SJCRH30 (cell line): ENCODE data around the gene ADAMTS8. TPM values are rescaled to one million over a fixed set of nuclear protein-coding genes. Genes with fewer than 3 reads are reported as not detected.

Experiments used
- DNase-seq, 2 experiments: peaks; one replicate each; pipeline ENCODE4 v3.0.0-alpha.2; 2015 to 2020
- H3K27ac ChIP-seq: fragments of 250-450 bp; sonication (Bioruptor Pico); 2 replicates; pipeline ENCODE4 v1.5.1; 2020; ENCODE audit warnings: mild to moderate bottlenecking, moderate library complexity
- H3K27me3 ChIP-seq: fragments of 250-450 bp; sonication (Bioruptor Pico); 2 replicates; pipeline ENCODE4 v1.5.1; 2020; ENCODE audit warnings: mild to moderate bottlenecking, moderate library complexity
- H3K36me3 ChIP-seq: fragments of 250-450 bp; sonication (Bioruptor Pico); 2 replicates; pipeline ENCODE4 v1.5.1; 2020; ENCODE audit warnings: mild to moderate bottlenecking, moderate library complexity
- H3K4me1 ChIP-seq: fragments of 250-450 bp; sonication (Bioruptor Pico); 2 replicates; pipeline ENCODE4 v1.5.1; 2020; ENCODE audit warnings: mild to moderate bottlenecking, moderate library complexity
- H3K4me3 ChIP-seq: fragments of 250-450 bp; sonication (Bioruptor Pico); 2 replicates; pipeline ENCODE4 v1.5.1; 2020; ENCODE audit warnings: mild to moderate bottlenecking, moderate library complexity
- H3K9me3 ChIP-seq: fragments of 250-450 bp; sonication (Bioruptor Pico); replicated peaks from 2 replicates; pipeline ENCODE4 v1.5.1; 2020; ENCODE audit warnings: mild to moderate bottlenecking, moderate library complexity
- total RNA-seq: library from RNA; depleted of rRNA; stranded (reverse); fragments of >200 nt; shearing (Covaris generic); gene quantifications from 2 replicates; pipeline ENCODE4 v1.2.3, GENCODE V29; 2014

The ADAMTS8 gene
- total RNA-seq, 1 experiment from 2014 or later, result not detected

DNA sequence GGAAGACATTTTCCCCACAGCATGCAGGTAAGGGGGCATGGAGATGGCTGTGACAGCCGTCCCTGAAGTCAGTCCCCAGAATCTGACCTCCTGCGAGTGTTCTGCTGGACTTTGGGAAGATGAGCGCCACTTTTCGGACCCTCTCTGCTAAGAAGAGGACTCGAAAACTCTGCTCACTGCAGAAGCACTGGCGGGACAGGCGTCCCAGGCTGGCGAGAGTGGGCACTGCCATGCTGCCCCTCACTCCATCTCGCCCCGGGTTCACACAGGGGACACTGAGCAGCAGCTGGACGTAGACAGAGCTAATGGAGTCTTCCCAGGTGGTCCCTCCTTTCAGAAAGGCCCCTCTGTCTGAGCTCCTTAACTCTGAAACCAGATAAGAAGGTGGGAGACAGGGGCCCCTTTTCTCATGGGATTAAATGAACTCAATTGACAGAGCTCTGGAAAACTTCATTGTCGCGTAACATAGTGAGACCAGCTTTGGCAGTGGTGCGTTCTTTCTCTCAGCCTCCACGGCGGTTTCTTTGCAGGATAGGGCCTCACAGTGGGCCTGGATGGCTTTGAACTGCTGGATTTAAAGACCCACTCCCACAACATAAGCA is 4.8 kb downstream of the ADAMTS8 start:
- no peak for DNase-seq
- Histone ChIP-seq H3K9me3 (no peaks in the 10 kb centered on the region), H3K4me3 (no peak overlapping the region), H3K27me3 (peaks cover 10% of the 10 kb centered on the region; the same call in 1 of the 2 replicates), H3K36me3 (no peaks in the 10 kb centered on the region), H3K4me1 (no peaks in the 10 kb centered on the region), H3K27ac (no peak overlapping the region)

DNA sequence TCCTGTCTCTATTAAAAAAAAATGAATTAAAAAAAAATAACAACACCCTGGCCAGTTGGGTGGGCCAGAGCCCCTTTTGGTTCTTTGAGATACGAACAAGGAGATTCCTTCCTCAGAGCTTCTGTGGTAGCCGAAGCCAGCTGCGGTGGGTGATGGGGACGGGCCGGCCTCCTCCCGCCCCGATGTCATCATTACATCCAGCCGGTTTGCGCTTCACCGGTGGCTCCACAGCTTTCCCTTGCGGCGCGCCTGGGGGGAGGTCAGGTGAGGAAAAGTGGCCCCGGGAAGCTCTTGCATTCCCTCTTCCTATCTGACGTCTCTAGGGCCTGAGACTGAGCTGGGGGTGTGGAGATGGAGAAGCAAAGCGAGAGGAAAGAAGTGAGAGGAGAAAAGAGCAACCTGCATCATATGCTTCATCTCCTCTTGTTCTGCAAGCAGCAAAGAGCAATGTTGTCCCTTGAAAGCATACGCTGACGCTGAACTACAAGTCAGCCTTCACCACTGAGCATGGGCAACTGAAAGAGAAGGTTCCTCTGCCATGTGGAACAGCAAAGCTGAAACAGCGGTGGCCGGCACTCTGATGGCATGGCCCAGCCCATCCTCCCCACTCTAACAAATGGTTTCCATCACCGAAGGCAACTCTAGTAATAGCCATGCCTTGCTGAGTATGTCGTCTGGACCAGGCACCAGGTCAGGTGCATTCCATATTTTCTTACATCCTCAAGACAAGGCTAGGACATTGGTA is 6.0 kb downstream of the ADAMTS8 start:
- H3K36me3 ChIP-seq, result no peaks in the 10 kb centered on the region
- no peak for DNase-seq
- peaks cover 8% of the 10 kb centered on the region; the same call in 1 of the 2 replicates for H3K27me3 ChIP-seq
- no peaks in the 10 kb centered on the region for H3K4me1 ChIP-seq
- H3K4me3 ChIP-seq, result no peak overlapping the region
- no peak overlapping the region for H3K27ac ChIP-seq
- no peaks in the 10 kb centered on the region for H3K9me3 ChIP-seq

DNA sequence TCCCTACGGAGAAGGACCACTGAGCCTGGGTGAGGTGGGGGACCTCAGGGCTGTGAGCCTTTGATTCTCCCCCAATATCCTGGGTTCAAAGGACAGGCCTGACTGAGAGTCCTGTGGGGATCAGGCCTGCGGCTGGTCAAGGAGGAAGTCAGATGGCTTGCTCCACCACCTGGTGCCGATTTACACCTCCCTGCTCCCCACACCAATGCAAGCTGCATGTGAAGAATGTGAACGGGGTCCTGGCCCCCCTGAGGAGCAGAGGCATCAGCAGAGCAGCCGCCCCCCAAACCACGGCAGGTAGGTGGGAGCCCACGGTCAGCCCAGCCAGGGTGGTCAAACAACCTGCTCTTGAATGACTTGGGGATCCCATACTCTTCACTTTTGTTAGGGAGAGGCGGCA is 6.7 kb downstream of the ADAMTS8 start:
- Histone ChIP-seq H3K4me3 (no peak overlapping the region), H3K27me3 (peaks cover 4% of the 10 kb centered on the region; the same call in 1 of the 2 replicates), H3K27ac (no peak overlapping the region), H3K36me3 (no peaks in the 10 kb centered on the region), H3K9me3 (no peaks in the 10 kb centered on the region), H3K4me1 (no peaks in the 10 kb centered on the region)
- DNase-seq, result no peak

DNA sequence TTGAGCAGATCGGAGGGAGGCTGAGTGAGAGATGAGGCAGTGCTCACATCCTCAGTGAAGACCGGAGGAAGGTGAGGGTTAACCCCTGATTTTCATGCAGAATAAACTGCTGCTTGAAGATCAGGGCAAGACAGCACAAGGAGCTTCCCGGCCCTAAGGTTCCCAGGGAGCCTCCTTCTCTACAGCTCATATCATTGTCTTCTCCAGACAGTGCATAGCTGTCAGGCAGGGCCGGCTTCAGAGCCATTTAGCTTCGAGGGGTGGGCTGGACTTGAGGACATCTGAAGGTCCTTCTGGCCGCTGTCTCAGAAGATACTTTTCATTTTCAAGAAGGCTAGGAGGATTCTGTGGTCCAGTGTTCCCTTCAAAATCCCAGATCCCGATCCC is 7.2 kb downstream of the ADAMTS8 start:
- H3K4me3 ChIP-seq, result no peak overlapping the region
- no peaks in the 10 kb centered on the region for H3K4me1 ChIP-seq
- H3K36me3 ChIP-seq, result no peaks in the 10 kb centered on the region
- no peak for DNase-seq
- H3K27ac ChIP-seq, result no peak overlapping the region
- H3K9me3 ChIP-seq, result no peaks in the 10 kb centered on the region
- H3K27me3 ChIP-seq, result peaks cover under 1% of the 10 kb centered on the region; the same call in 1 of the 2 replicates

DNA sequence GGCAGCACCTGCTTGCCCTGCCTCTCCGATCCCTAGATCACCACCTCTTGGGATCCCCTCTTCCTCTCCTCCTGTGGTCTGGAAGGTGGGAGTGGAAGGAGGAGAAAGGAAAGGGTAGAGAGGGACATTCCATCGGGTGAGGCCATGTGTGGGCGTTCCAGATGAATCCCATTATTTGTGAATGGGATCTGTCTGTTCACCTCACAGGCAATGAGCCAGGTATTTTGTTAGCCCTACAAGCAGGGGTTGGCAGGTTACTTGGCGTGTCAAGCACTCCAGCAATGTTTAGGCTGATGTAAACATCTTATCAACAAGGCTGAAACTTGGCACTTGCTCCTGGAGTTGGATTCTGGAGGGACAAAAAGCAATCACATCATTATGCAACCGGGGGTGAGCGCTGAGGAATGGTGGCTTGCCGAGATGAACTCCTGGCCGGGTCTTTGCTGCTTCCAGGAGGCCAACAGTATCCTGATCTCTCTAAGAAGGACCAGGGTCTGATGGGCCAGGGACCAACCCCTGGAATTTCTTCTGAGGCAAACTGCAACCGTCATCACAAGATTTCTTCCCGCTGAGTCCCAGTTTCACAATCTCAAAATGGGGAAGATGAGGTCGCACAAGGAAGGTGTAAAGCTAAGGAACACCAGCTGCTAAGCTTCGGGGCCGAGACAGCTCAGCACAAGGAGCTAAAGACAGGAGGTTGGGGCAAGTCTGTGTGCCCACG is 7.8 kb downstream of the ADAMTS8 start:
- no peaks in the 10 kb centered on the region for H3K4me1 ChIP-seq
- no peak for DNase-seq
- H3K9me3 ChIP-seq, result no peaks in the 10 kb centered on the region
- H3K4me3 ChIP-seq, result no peak overlapping the region
- H3K27ac ChIP-seq, result no peak overlapping the region
- H3K27me3 ChIP-seq, result no peaks in the 10 kb centered on the region; the same call in 1 of the 2 replicates
- H3K36me3 ChIP-seq, result no peaks in the 10 kb centered on the region

DNA sequence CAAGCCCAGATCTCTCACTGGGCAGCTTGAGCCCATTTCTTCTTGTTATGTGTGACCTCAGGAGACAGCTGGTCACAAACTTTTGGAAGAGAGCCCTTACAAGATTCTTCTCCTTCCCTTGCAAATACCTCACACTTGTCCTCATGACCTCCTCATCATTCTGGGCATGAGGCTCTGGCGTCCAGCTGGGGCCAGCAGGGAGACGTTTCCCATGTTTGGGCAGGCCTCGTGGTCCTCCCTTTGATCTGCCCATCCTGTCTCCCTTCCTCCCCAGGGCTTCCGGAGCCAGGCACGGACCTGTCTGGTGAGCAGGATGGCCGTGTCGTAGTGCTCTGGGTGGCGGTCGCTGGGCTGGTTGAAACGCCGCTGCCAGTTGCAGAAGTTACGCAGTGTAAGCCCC is 9.7 kb downstream of the ADAMTS8 start:
- Histone ChIP-seq H3K9me3 (no peaks in the 10 kb centered on the region), H3K36me3 (no peaks in the 10 kb centered on the region), H3K4me3 (no peak overlapping the region), H3K27ac (no peak overlapping the region), H3K4me1 (no peaks in the 10 kb centered on the region), H3K27me3 (no peaks in the 10 kb centered on the region; the same call in 1 of the 2 replicates)
- no peak for DNase-seq

DNA sequence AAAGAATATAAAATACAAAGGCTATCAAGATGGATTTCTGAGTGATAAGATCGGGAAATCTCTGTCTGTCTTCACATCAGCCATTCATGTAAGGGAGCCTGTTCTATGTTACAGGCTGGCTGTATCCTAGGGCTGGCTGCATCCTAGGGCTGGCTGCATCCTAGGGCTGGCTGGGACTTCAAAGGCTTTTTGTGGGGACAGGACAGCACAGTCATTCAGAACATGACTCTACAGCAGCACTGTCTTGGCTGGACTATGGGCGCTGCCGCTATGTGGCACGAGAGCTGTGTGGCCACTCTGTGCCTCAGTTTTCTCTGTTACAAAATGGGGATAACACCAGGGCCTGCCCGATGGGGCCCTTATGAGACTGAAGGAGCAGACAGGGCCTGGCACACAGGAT is 10.2 kb downstream of the ADAMTS8 start:
- Histone ChIP-seq H3K27me3 (no peaks in the 10 kb centered on the region; the same call in 1 of the 2 replicates), H3K27ac (no peak overlapping the region), H3K4me1 (no peaks in the 10 kb centered on the region), H3K36me3 (no peaks in the 10 kb centered on the region), H3K9me3 (no peaks in the 10 kb centered on the region), H3K4me3 (no peak overlapping the region)
- no peak for DNase-seq

DNA sequence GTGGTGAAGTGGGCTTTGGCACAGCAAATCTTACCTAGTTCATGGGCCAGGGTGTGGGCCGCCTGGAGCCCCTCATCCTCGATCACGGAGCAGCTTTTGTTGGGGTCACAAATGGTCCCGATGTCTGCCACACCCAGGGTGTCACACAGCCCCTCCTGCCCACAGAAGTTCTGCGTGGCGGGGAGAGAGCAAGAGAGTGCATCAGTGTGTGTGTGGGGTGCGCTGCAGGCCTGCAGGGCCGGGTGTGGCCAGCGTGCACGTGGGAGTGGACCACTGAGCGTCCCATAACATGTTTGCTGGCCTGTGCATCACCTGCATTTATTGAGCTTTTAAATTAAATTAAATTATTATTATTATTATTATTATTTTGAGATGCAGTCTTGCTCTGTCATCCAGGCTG is 11.5 kb downstream of the ADAMTS8 start:
- Histone ChIP-seq H3K9me3 (no peaks in the 10 kb centered on the region), H3K27ac (no peak overlapping the region)

DNA sequence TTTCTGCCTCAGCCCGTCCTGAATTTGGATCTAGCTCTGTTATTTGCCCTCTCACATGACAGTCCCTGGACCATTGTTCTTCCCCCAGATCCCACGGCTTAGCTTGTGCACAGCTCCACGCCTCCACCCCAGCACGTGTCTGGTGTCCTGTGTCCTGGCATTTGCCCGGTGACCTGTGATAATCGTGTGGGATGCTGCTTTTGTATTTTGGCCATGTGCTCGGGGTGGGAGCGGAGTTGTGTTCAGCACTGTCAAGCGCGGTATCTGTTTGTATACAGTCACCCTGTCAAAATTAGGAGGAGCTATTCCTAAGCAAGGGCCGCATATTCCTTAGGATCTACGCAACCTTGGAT is 11.9 kb downstream of the ADAMTS8 start:
- Histone ChIP-seq H3K27ac (no peak overlapping the region), H3K9me3 (no peaks in the 10 kb centered on the region), H3K4me3 (no peak overlapping the region), H3K4me1 (no peaks in the 10 kb centered on the region), H3K27me3 (no peaks in the 10 kb centered on the region; the same call in 1 of the 2 replicates), H3K36me3 (no peaks in the 10 kb centered on the region)
- DNase-seq, result no peak

More for the DNA sequence above, 11.5 kb downstream of the ADAMTS8 start:
- H3K27me3 ChIP-seq, result no peaks in the 10 kb centered on the region; the same call in 1 of the 2 replicates
- no peaks in the 10 kb centered on the region for H3K4me1 ChIP-seq
- H3K36me3 ChIP-seq, result no peaks in the 10 kb centered on the region
- H3K4me3 ChIP-seq, result no peak overlapping the region
- no peak for DNase-seq

DNA sequence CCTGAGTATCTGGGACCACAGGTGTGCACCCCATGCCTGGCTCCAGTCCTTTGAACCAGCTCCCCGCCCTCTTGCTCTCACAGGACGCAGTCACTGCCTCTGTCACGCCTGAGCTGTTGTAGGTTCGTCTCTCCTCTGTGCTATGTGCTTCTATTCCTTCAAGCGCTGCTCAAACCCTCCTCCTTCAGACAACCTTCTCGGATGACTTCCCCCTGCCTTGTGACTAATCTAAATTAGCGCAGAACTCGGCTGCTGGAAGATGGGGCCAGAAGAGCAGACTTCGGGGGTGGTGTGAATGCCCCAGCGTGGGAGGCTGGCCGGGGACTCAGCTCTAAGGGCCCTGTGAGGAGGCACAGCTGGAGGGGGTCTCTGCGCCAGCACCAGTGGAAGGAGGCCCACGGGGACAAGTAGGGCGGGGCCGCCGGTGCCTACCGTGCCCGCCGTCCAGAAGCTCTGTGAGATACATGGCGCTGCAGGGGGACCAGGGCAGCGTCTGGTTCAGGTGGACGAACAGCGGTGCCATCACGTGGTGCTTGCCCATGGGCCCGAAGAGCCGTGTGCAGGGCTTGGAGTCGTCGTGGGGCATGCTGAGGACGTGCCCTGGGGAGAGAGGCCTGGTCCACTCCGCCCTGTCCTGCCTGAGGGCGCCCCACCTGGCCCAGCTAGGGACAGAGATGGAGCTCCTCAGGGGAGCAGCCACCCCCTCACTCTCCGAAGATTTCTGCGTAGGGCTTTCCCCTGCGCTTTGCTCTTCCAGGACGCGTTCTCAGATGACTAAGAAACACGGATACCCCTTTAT is 12.5 kb downstream of the ADAMTS8 start:
- no peaks in the 10 kb centered on the region; the same call in 1 of the 2 replicates for H3K27me3 ChIP-seq
- no peak overlapping the region for H3K27ac ChIP-seq
- H3K4me1 ChIP-seq, result no peaks in the 10 kb centered on the region
- no peak for DNase-seq
- no peaks in the 10 kb centered on the region for H3K36me3 ChIP-seq
- no peak overlapping the region for H3K4me3 ChIP-seq
- no peaks in the 10 kb centered on the region for H3K9me3 ChIP-seq

DNA sequence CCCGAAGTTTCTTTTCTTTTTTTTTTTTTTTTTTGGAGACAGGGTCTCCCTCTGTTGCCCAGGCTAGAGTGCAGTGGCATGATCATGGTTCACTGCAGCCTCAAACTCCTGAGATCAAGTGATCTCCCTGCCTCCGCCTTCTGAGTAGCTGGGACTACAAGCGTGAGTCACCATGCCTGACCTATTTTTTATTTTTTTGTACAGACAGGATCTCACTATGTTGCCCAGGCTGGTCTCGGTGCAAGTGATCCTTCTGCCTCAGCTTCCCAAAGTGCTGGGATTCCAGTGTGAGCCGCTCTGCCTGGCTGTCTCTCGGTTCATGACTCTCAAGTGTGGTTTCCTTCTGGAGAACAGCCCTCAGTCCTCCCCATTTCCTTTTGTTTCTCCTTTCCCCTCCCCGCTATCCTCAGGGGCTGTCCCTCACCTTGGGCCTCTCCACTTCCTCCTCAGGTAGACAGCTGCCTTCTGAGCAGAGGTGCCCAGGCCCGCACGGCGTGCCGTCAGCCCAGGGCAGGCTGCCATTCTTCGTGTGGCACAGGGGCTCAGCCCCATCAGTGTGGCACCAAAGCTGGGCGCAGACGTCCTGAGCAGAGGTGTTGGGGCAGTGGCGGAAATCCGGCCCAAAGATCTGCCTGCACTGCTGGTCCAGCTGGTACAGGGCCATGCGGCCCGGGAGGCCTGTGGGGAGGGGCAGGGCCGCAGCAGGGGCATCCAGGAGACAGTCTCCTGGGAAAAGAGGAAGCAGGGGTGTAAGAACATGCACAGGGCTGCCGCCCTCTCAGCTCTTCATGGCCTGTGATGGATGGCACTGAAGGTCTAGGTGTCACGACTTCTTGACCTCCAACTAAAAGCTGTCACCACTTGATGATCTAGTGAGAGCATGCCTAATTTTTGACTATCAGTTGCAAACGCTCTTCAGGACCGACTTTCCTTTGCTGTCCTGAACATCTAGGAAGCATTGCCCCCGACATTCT is 14.0 kb downstream of the ADAMTS8 start:
- no peaks in the 10 kb centered on the region for H3K9me3 ChIP-seq
- H3K27ac ChIP-seq, result no peak overlapping the region
- DNase-seq, result no peak
- H3K4me3 ChIP-seq, result no peak overlapping the region
- no peaks in the 10 kb centered on the region for H3K4me1 ChIP-seq
- no peaks in the 10 kb centered on the region for H3K27me3 ChIP-seq
- H3K36me3 ChIP-seq, result no peaks in the 10 kb centered on the region

DNA sequence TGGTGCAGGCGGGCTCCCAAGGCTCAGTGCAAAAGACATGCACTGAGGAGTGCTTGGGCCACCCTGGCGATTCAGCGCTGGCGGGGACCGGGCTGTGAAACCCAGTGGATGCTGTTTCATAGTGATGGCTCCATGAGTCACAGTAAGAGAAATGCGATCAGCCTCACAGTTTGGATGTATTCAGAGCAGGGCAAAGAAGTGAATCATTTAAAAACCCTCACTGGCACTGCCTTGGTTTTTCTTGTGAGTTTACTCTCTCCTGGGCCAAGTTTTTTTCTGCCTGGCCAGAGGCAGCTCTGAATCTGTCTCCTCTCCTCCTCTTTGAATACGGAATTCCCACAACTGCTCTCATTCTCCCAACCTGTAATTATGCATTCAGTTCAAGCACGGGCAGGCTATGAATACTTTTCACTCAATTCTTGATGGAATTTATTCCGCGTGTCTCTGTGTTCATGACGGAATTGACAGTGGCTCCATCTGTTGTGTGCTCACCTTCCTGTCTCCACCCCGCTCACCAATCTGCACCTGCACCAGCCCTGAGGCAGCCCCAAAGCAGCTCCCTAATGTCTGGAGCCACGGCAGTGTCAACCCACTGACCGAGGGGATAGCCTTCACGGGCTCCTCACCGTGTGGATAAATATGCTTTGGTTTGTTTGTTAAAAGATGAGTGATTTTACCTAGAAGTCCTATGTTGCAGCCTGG is 14.9 kb downstream of the ADAMTS8 start:
- Histone ChIP-seq H3K9me3 (no peaks in the 10 kb centered on the region), H3K4me1 (no peaks in the 10 kb centered on the region), H3K27ac (no peak overlapping the region), H3K36me3 (no peaks in the 10 kb centered on the region), H3K4me3 (no peak overlapping the region), H3K27me3 (no peaks in the 10 kb centered on the region)
- no peak for DNase-seq

DNA sequence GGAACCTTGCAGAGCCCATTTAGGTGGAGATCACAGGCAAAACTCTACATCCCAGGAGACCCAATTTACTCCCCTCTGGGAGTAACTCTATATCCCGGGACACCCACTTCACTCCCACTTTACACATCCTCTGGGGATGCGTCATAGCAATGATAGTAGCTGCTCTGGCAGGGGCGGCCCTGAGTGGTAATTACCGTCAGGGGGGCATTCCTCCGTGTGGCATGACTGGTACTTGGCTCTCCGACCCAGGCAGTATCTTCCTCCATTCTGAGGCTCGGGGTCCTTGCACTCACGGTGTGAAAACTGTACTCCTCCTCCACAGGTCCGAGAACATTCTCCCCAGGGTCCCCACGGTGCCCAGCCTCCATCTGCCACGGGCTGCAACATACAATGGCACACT is 17.2 kb downstream of the ADAMTS8 start:
- DNase-seq, result no peak
- Histone ChIP-seq H3K4me1 (no peaks in the 10 kb centered on the region), H3K9me3 (no peaks in the 10 kb centered on the region), H3K27me3 (0 out of 2 replicates have a peak, but pooled peaks cover 3% of the 10 kb centered on the region), H3K36me3 (no peaks in the 10 kb centered on the region), H3K4me3 (no peak overlapping the region), H3K27ac (no peak overlapping the region)
